ENCODE results near the gene CDC42BPB.
"Not testable (repeated sequence)": the region's sequence is repeated elsewhere in the genome, so short reads cannot be mapped to it uniquely, and the experiment has no call there.

The CDC42BPB gene

DNA sequence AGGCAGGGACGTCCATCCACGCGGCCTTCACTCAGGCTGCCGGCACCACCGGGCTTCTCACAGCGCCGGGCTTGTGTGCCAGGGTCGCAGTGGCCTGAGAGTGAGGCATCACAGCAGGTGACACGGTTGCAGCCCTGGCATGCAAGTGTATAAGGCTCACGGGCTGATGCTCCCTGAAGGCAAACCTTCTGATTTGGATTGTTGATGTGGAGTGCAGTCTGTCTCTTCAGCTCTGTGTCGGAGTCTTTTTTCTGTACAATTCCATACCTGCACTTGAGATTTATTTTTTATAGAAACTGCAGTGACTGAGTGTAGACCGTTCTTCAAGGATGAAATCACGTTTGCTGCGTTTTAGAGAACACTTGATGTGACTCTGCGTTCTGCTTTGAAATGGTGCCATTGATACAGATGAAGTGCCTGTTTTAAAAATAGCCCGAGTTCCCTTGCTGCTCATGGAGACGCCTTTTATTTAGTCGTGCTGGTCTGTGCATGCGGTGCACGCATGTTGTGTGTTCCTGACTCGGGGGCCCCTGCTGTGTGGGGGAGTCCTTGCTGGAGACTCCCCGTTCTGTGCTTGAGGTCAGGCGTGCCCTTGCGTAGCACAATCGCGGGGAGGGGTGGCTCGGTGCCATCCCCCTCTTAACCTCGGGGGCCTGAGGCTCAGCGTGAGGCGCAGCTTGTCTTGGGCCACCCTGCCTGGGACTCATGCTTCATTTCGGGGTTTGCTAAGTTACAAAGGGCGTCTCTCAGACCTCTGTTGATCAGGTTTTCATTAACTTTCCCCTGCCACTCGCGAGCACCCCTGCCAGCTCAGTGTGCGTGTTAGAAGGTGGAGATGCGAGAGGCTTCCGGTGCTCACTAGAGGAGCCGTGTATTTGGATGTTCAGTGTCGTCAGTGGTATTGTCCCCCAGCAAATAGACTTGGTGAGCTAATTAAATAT lies 156.4 kb downstream of the CDC42BPB start:
- no peak for DNase-seq (ENCODE audit: low read depth)

DNA sequence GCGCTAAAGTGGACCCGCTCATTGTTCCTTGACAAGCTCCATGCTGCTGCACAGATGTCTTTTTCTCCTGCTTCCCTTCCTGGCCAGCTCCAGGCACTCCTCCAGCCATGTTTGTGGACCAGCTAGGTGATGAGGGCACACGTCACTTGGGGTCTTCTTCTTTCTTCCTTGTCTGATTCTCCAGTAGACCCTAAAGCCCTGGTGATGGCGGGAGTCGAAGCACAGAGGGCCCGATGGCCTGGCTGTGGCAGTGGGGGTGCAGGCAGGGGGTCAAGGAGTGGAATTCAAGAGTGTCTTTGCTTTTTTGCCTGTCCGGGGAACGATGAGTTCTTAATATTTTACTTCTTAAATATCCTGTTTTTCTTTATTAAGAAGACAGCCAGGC lies 157.8 kb downstream of the CDC42BPB start:
- DNase-seq (ENCODE audit: low read depth): no peak

DNA sequence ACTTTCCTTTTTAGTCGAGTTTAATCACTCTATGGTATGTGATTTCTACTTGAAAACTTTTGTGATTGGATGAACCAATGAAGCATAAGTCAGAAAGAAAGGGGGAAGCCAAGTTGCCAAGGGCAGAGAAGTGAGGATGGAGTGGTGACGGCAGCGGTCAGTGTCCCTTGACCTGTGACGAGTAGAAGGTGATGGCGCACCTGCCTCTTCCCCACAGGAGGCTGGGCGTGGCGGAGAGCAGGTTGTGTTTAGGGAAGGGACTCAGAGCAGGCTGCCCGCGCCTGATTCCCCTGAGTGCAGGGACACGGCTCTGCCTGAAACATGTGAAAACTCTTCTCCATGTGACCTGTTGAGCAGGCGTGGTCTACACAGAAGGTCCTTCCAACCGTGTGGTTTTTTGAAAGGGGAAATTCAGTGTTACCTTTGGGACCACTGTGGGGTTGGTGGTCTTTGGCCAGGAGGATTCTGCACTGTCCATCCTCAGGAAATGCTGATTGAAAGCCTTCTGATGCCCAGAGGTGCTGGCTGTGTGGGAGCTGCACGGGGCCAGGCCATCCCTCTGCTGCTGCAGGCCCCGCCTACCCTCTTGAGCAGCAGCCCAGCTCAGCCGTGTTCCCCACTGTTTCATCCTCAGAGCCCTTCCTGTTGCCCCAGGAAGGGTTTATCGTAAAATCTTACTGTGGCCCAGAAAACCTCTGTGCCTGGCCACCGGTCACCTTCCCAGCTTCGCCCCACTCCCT lies 158.4 kb downstream of the CDC42BPB start:
- DNase-seq (ENCODE audit: low read depth): no peak

DNA sequence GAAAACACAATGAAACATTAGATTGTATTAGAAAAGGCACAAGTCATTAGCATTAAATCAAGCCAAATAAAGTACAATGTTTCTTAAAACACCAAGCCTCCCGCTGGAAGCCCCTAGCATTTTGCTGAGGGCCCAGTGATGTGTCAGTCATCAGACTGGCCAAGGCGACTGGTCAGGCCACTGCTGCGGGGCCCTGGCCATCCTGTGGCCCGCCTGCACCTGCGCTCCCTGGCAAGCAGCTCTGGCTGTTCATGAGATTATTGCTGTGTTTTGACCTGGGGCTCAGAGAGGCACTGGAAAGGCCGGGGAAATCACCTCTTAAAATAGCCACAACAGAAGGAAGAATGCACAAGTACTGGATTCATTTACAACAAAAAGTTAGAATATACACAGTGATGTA lies 159.1 kb downstream of the CDC42BPB start:
- no peak for DNase-seq (ENCODE audit: low read depth)

- DNase-seq (ENCODE audit: low read depth): no peak
Observed at GRCh38 chr14:102897299-102898027, 159.9 kb downstream of the CDC42BPB start.

DNA sequence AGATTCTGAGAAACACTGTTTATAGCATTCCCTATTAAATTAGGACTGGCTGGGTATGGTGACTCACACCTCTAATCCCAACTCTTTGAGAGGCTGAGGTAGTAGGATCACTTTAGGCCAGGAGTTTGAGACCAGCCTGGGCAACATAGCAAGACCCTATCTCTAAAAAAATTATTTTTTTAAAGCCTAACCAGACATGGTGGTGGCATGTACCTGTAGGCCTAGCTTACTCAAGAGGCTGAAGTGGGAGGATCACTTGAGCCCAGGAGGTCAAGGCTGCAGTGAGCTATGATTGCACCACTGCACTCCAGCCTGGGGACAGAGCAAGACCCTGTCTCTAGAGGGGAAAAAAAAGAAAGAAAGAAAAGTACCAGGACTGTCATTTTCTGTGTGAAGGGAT lies 160.6 kb downstream of the CDC42BPB start:
- not testable (repeated sequence) for DNase-seq (ENCODE audit: low read depth)

DNA sequence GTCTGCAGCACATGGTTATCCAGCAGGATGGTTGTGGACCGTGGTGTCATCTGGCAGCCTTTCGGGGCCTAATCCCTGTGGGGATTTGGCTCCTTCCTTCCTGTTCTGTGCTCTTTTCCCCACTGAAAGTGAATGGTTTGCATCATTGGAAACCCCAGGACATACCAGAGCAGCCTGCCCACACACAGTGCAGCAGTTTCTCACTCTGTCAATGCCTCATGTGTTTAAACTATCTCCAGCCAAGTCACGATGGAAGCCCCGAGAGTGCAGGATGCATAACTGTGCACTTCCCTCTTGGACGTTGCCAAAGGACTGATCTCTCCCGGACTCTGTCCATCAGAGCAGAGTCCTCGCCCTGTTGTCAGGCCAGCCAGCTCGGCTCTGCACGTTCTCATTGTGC lies 163.9 kb downstream of the CDC42BPB start:
- peak; percentile 86 for DNase-seq (ENCODE audit: low read depth)

DNA sequence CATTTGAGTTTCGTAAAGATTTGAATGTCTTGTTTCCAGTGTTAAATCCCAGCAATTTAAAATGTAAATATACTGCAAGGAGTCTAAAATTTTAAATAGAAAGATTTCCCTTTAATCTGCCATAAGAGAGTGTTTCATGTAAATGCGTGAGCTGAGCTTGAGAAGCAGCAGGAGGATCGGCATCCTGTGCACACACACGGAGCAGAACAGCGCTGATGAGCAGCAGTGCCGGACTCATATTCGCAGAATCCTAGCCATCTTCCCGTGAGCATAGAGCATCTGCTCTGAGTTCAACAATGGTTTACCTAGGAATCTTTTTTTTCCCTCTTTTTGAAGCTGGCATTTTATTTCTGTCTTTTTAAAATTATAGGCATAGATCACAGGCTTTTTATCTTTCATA lies 164.7 kb downstream of the CDC42BPB start:
- no peak for DNase-seq (ENCODE audit: low read depth)

- DNase-seq (ENCODE audit: low read depth): peak; percentile 22
Observed at GRCh38 chr14:102891556-102891955, 165.8 kb downstream of the CDC42BPB start.

GRCh38 chr14:102891111-102891510 lies 166.2 kb downstream of the CDC42BPB start:
- no peak for DNase-seq (ENCODE audit: low read depth)

DNA sequence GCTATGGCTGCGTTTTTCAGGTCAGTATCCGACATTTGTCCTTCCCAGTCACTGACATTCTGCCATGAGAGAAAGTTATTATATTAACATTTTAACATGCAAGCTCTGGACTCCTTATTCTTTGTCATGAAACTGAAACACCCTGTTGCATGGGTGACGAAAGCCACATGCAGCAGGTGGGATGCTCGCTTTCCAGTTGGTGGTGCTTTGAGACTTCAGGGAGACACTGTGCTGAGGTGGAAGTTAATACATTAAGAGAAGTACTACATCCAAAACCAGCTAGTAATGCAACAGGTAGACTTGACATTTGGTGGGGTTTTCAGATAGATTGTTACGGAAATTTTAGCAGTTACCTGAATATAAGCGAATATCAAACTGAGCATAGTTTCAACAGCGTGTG lies 167.7 kb downstream of the CDC42BPB start:
- no peak for DNase-seq (ENCODE audit: low read depth)

- no peak for DNase-seq (ENCODE audit: low read depth)
Observed at GRCh38 chr14:102888748-102889147, 168.6 kb downstream of the CDC42BPB start.

GRCh38 chr14:102885737-102886447 lies 171.5 kb downstream of the CDC42BPB start:
- DNase-seq (ENCODE audit: low read depth): no peak

DNA sequence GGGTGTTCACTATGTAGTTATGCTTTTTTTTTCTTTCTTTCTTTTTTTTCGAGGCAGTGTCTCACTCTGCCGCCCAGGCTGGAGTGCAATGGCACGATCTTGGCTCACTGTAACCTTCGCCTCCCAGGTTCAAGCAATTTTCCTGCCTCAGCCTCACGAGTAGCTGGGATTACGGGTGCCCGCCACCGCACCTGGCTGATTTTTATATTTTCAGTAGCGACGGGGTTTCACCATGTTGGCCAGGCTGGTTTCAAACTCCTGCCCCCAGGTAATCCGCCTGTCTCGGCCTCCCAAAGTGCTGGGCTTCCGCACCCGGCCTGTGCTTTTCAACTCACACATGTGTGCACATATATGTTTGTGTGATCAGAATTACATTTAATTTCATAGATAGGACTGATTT lies 173.8 kb downstream of the CDC42BPB start:
- no peak for DNase-seq (ENCODE audit: low read depth)

- DNase-seq (ENCODE audit: low read depth): no peak
Observed at GRCh38 chr14:102883089-102883541, 174.2 kb downstream of the CDC42BPB start.
